ENCODE data around the gene AKT3. TPM values are rescaled to one million over a fixed set of nuclear protein-coding genes. Genes with fewer than 3 reads are reported as not detected.

AKT3 gene
- total and polyA plus RNA-seq, 8 donors = 5.5 to 100 (median 13.8) TPM

- Histone ChIP-seq H3K4me1 (peaks cover 0 to 15% (median 0%) of the 10 kb centered on the region in 4 donors), H3K27ac (no peak overlapping the region), H3K9me3 (no peaks in the 10 kb centered on the region), H3K4me3 (no peak overlapping the region), H3K27me3 (no peaks in the 10 kb centered on the region), H3K36me3 (no peaks in the 10 kb centered on the region)
- TF ChIP-seq POLR2A (IDR thresholded peaks at IDR 0.05) = no peak
- TF ChIP-seq POLR2AphosphoS5 (IDR thresholded peaks at IDR 0.05) = no peak
- no peak for TF ChIP-seq EP300 (IDR thresholded peaks at IDR 0.05)
- no peak for TF ChIP-seq CTCF (IDR thresholded peaks at IDR 0.05)
- WGBS, 5 donors = 55 to 79% (median 61%) methylated on average over 3 of the region's 3 CpGs
- no peak for DNase-seq
- intact Hi-C loops (cut with DNase I; ENCODE audit: low total_unique reads) = no loop called here
Observed at GRCh38 chr1:243725075-243725474, 125.0 kb downstream of the AKT3 start.

- Histone ChIP-seq H3K36me3 (no peaks in the 10 kb centered on the region), H3K9me3 (no peaks in the 10 kb centered on the region), H3K4me3 (no peak overlapping the region), H3K27ac (no peak overlapping the region), H3K4me1 (peaks cover 0 to 21% (median 0%) of the 10 kb centered on the region in 4 donors), H3K27me3 (no peaks in the 10 kb centered on the region)
- no peak for TF ChIP-seq POLR2AphosphoS5 (IDR thresholded peaks at IDR 0.05)
- TF ChIP-seq EP300 (IDR thresholded peaks at IDR 0.05) = no peak
- 80 to 89% (median 81%) methylated on average over 3 of the region's 3 CpGs for WGBS, 5 donors
- intact Hi-C loops (cut with DNase I; ENCODE audit: low total_unique reads) = no loop called here
- no peak for DNase-seq
Observed at GRCh38 chr1:243723458-243724043, 126.5 kb downstream of the AKT3 start.

- no peak overlapping the region for H3K4me3 ChIP-seq
- H3K9me3 ChIP-seq = no peaks in the 10 kb centered on the region
- no peak for DNase-seq
- intact Hi-C loops (cut with DNase I; ENCODE audit: low total_unique reads) = no loop called here
- no peak for TF ChIP-seq CTCF (IDR thresholded peaks at IDR 0.05)
- no peak for TF ChIP-seq POLR2AphosphoS5 (IDR thresholded peaks at IDR 0.05)
- TF ChIP-seq EP300 (IDR thresholded peaks at IDR 0.05) = no peak
- TF ChIP-seq POLR2A (IDR thresholded peaks at IDR 0.05) = no peak
- no peak overlapping the region for H3K27ac ChIP-seq
- H3K27me3 ChIP-seq = no peaks in the 10 kb centered on the region
- WGBS, 5 donors = 85 to 90% (median 86%) methylated on average over 3 of the region's 3 CpGs
- no peaks in the 10 kb centered on the region for H3K36me3 ChIP-seq
- peaks cover 0 to 21% (median 0%) of the 10 kb centered on the region in 4 donors for H3K4me1 ChIP-seq
Observed at GRCh38 chr1:243723050-243723449, 127.0 kb downstream of the AKT3 start.

GRCh38 chr1:243719476-243719875 is 130.6 kb downstream of the AKT3 start:
- Histone ChIP-seq H3K27me3 (no peaks in the 10 kb centered on the region), H3K27ac (no peak overlapping the region), H3K36me3 (no peaks in the 10 kb centered on the region), H3K4me1 (peaks cover 0 to 12% (median 3%) of the 10 kb centered on the region in 4 donors), H3K4me3 (no peak overlapping the region), H3K9me3 (no peaks in the 10 kb centered on the region)
- intact Hi-C loops (cut with DNase I; ENCODE audit: low total_unique reads) = no loop called here
- no peak for TF ChIP-seq CTCF (IDR thresholded peaks at IDR 0.05)
- TF ChIP-seq POLR2AphosphoS5 (IDR thresholded peaks at IDR 0.05) = no peak
- no peak for TF ChIP-seq POLR2A (IDR thresholded peaks at IDR 0.05)
- no peak for TF ChIP-seq EP300 (IDR thresholded peaks at IDR 0.05)
- WGBS, 5 donors = 95 to 97% (median 96%) methylated on average over 2 of the region's 2 CpGs
- DNase-seq = no peak

GRCh38 chr1:243718893-243719292 is 131.2 kb downstream of the AKT3 start:
- 83 to 96% (median 90%) methylated on average over 1 of the region's 1 CpG for WGBS, 5 donors
- no peak for TF ChIP-seq POLR2AphosphoS5 (IDR thresholded peaks at IDR 0.05)
- no peak for TF ChIP-seq CTCF (IDR thresholded peaks at IDR 0.05)
- no peak for TF ChIP-seq POLR2A (IDR thresholded peaks at IDR 0.05)
- no peak for TF ChIP-seq EP300 (IDR thresholded peaks at IDR 0.05)
- no peaks in the 10 kb centered on the region for H3K36me3 ChIP-seq
- H3K27ac ChIP-seq = no peak overlapping the region
- intact Hi-C loops (cut with DNase I; ENCODE audit: low total_unique reads) = no loop called here
- peaks cover 0 to 18% (median 3%) of the 10 kb centered on the region in 4 donors for H3K4me1 ChIP-seq
- H3K4me3 ChIP-seq = no peak overlapping the region
- no peaks in the 10 kb centered on the region for H3K9me3 ChIP-seq
- no peaks in the 10 kb centered on the region for H3K27me3 ChIP-seq
- no peak for DNase-seq
